Subcutaneous abdominal adipose tissue (tissue), 5 donors: ENCODE data around the gene HSD17B14.

Experiments
- H3K27ac ChIP-seq: one replicate; pipeline ENCODE4 v1.7.0; 2013; ENCODE audit warnings: low read depth, mild to moderate bottlenecking, inconsistent platforms, low read length, moderate library complexity
- H3K27me3 ChIP-seq, 5 donors: one replicate each; pipeline ENCODE4 v1.7.0; 2013; ENCODE audit warnings: low read length in 5 of 5, inconsistent platforms in 1 of 5; ENCODE audit not compliant: control insufficient read depth in 5 of 5, insufficient read depth in 4 of 5
- H3K36me3 ChIP-seq, 5 donors: one replicate each; pipeline ENCODE4 v1.7.0; 2013; ENCODE audit warnings: low read length in 5 of 5; ENCODE audit not compliant: control insufficient read depth in 5 of 5, insufficient read depth in 5 of 5
- H3K4me1 ChIP-seq, 5 donors: one replicate each; pipeline ENCODE4 v1.7.0; 2013; ENCODE audit warnings: low read length in 5 of 5, mild to moderate bottlenecking in 3 of 5, moderate library complexity in 1 of 5; ENCODE audit not compliant: control insufficient read depth in 5 of 5, insufficient read depth in 5 of 5
- H3K4me3 ChIP-seq, 5 donors: one replicate each; pipeline ENCODE4 v1.7.0; 2013; ENCODE audit warnings: low read length in 5 of 5, low read depth in 1 of 5
- H3K9ac ChIP-seq, 5 donors: one replicate each; pipeline ENCODE4 v1.7.0; 2013; ENCODE audit warnings: low read length in 5 of 5, mild to moderate bottlenecking in 4 of 5, moderate library complexity in 3 of 5
- H3K9me3 ChIP-seq, 5 donors: one replicate each; pipeline ENCODE4 v1.7.0; 2013; ENCODE audit warnings: low read length in 5 of 5; ENCODE audit not compliant: control insufficient read depth in 5 of 5
- donor health status: healthy.
- donor health status: healthy.
- donor health status: healthy.
- donor health status: healthy.
- donor health status: healthy.

HSD17B14 gene

GRCh38 chr19:48815870-48816501, 20.3 kb downstream of the HSD17B14 start:
- Histone ChIP-seq H3K27me3 (no peaks in the 10 kb centered on the region), H3K4me3 (no peak overlapping the region), H3K4me1 (peaks cover 7 to 24% (median 22%) of the 10 kb centered on the region in 5 donors), H3K36me3 (no peaks in the 10 kb centered on the region), H3K9ac (no peak overlapping the region), H3K27ac (no peak overlapping the region), H3K9me3 (no peaks in the 10 kb centered on the region)

- H3K9me3 ChIP-seq, result no peaks in the 10 kb centered on the region
- peaks cover 7 to 32% (median 30%) of the 10 kb centered on the region in 5 donors for H3K4me1 ChIP-seq
- no peak overlapping the region for H3K9ac ChIP-seq
- H3K4me3 ChIP-seq, result no peak overlapping the region
- H3K27me3 ChIP-seq, result no peaks in the 10 kb centered on the region
- no peaks in the 10 kb centered on the region for H3K36me3 ChIP-seq
- H3K27ac ChIP-seq, result no peak overlapping the region
Observed at GRCh38 chr19:48814895-48815294, 21.4 kb downstream of the HSD17B14 start.

- Histone ChIP-seq H3K27ac (no peak overlapping the region), H3K9me3 (no peaks in the 10 kb centered on the region), H3K4me3 (no peak overlapping the region), H3K9ac (no peak overlapping the region), H3K36me3 (no peaks in the 10 kb centered on the region), H3K27me3 (no peaks in the 10 kb centered on the region), H3K4me1 (peaks cover 0 to 25% (median 23%) of the 10 kb centered on the region in 5 donors)
Observed at GRCh38 chr19:48813123-48813913, 23.0 kb downstream of the HSD17B14 start.

- peaks cover 0 to 25% (median 23%) of the 10 kb centered on the region in 5 donors for H3K4me1 ChIP-seq
- H3K27me3 ChIP-seq, result no peaks in the 10 kb centered on the region
- H3K4me3 ChIP-seq, result peak overlapping the region; percentile 57 to 71 (median 68)
- H3K9ac ChIP-seq, result peak overlapping the region in 2 of 5 donors; percentile 45 to 66
- peaks cover 0 to 6% (median 0%) of the 10 kb centered on the region in 5 donors for H3K36me3 ChIP-seq
- peak overlapping the region; percentile 37 for H3K27ac ChIP-seq
- H3K9me3 ChIP-seq, result no peaks in the 10 kb centered on the region
Observed at GRCh38 chr19:48812094-48812929, 24.0 kb downstream of the HSD17B14 start.

GRCh38 chr19:48810151-48810550, 26.1 kb downstream of the HSD17B14 start:
- H3K9ac ChIP-seq, result peak overlapping the region in 2 of 5 donors; percentile 68 to 71
- peaks cover 0 to 6% (median 0%) of the 10 kb centered on the region in 5 donors for H3K36me3 ChIP-seq
- H3K4me3 ChIP-seq, result peak overlapping the region; percentile 39 to 71 (median 70)
- peak overlapping the region; percentile 27 for H3K27ac ChIP-seq
- no peaks in the 10 kb centered on the region for H3K27me3 ChIP-seq
- no peaks in the 10 kb centered on the region for H3K9me3 ChIP-seq
- H3K4me1 ChIP-seq, result peaks cover 0 to 25% (median 20%) of the 10 kb centered on the region in 5 donors

GRCh38 chr19:48807590-48808308, 28.5 kb downstream of the HSD17B14 start:
- Histone ChIP-seq H3K36me3 (peaks cover 0 to 6% (median 4%) of the 10 kb centered on the region in 5 donors), H3K9ac (no peak overlapping the region), H3K4me1 (peaks cover 0 to 24% (median 20%) of the 10 kb centered on the region in 5 donors), H3K27me3 (no peaks in the 10 kb centered on the region), H3K27ac (no peak overlapping the region), H3K9me3 (no peaks in the 10 kb centered on the region), H3K4me3 (no peak overlapping the region)

GRCh38 chr19:48806818-48807589, 29.3 kb downstream of the HSD17B14 start:
- H3K36me3 ChIP-seq, result peaks cover 0 to 6% (median 4%) of the 10 kb centered on the region in 5 donors
- H3K9ac ChIP-seq, result no peak overlapping the region
- H3K27ac ChIP-seq, result no peak overlapping the region
- no peak overlapping the region for H3K4me3 ChIP-seq
- H3K9me3 ChIP-seq, result no peaks in the 10 kb centered on the region
- no peaks in the 10 kb centered on the region for H3K27me3 ChIP-seq
- peaks cover 0 to 17% (median 12%) of the 10 kb centered on the region in 5 donors for H3K4me1 ChIP-seq

GRCh38 chr19:48806518-48806817, 29.8 kb downstream of the HSD17B14 start:
- Histone ChIP-seq H3K9ac (no peak overlapping the region), H3K4me3 (no peak overlapping the region), H3K9me3 (no peaks in the 10 kb centered on the region), H3K4me1 (peaks cover 0 to 12% (median 11%) of the 10 kb centered on the region in 5 donors), H3K27me3 (no peaks in the 10 kb centered on the region), H3K36me3 (peaks cover 0 to 6% (median 4%) of the 10 kb centered on the region in 5 donors), H3K27ac (no peak overlapping the region)

GRCh38 chr19:48805452-48805851, 30.8 kb downstream of the HSD17B14 start:
- peaks cover 0 to 8% (median 7%) of the 10 kb centered on the region in 5 donors for H3K4me1 ChIP-seq
- no peak overlapping the region for H3K27ac ChIP-seq
- H3K9ac ChIP-seq, result no peak overlapping the region
- H3K27me3 ChIP-seq, result no peaks in the 10 kb centered on the region
- H3K9me3 ChIP-seq, result no peaks in the 10 kb centered on the region
- H3K36me3 ChIP-seq, result peaks cover 0 to 6% (median 4%) of the 10 kb centered on the region in 5 donors
- no peak overlapping the region for H3K4me3 ChIP-seq
